ENCODE results near the gene FN3K. TPM values are rescaled to one million over a fixed set of nuclear protein-coding genes. Genes with fewer than 3 reads are reported as not detected.

FN3K gene
- total and polyA plus RNA-seq, 8 donors = 12.8 to 28.1 (median 20.5) TPM

DNA sequence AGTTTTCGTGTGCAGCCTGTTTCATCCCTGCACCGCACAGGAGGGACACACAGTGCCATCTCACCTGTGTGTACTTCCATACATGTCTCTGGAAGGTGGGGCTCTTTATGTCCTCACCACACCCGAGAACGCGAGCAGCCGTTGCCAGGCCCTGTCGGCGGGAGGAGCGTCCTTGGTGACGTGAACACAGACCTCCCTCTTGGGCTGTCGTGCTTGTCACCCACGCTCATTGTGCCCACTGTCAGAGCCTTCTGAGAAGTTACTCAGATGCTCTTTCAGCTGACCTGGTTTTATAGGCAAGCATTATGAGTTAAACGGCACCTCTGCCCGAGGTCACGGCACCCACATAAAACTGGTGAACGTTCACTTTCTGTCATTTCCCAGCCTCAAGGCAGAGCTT lies 64.2 kb downstream of the FN3K start:
- no peaks in the 10 kb centered on the region for H3K9me3 ChIP-seq
- ATAC-seq (no peak), DNase-seq (peak in 1 of 4 donors; percentile 65)
- no peaks in the 10 kb centered on the region for H3K27me3 ChIP-seq
- no peaks in the 10 kb centered on the region for H3K4me1 ChIP-seq
- no peak overlapping the region for H3K4me3 ChIP-seq
- no peak for TF ChIP-seq CTCF (IDR thresholded peaks at IDR 0.05)
- H3K27ac ChIP-seq = no peak overlapping the region
- intact Hi-C loops (cut with DNase I) = no loop called here
- H3K36me3 ChIP-seq = peaks cover 0 to 28% of the 10 kb centered on the region in 2 donors

Other genes with a start within 250 kb of the FN3K start
- 10 to 100 TPM; 50.4 to 57.0 TPM for gene FOXK2, start 215.9 kb upstream of the FN3K start, total RNA-seq
- gene FOXK2, start 215.9 kb upstream of the FN3K start, polyA plus RNA-seq (ENCODE audit: insufficient read length in 6 of 6) = 10 to 100 TPM; 31.2 to 46.3 (median 35.2) TPM
- 10 to 100 TPM; 46.8 to 64.6 TPM for gene WDR45B, start 87.2 kb upstream of the FN3K start, total RNA-seq
- gene WDR45B, start 87.2 kb upstream of the FN3K start, polyA plus RNA-seq (ENCODE audit: insufficient read length in 6 of 6) = 10 to 100 TPM; 77.0 to 93.1 (median 83.9) TPM
- gene RAB40B, start 36.9 kb upstream of the FN3K start, total RNA-seq = 10 to 100 TPM in 1 of 2 donors, 1 to 10 TPM in 1; 6.8 to 10.2 TPM
- gene RAB40B, start 36.9 kb upstream of the FN3K start, polyA plus RNA-seq (ENCODE audit: insufficient read length in 6 of 6) = 10 to 100 TPM; 18.6 to 25.7 (median 19.9) TPM
- 10 to 100 TPM; 24.7 to 30.0 TPM for gene FN3KRP, start 18.9 kb upstream of the FN3K start, total RNA-seq
- gene FN3KRP, start 18.9 kb upstream of the FN3K start, polyA plus RNA-seq (ENCODE audit: insufficient read length in 6 of 6) = 10 to 100 TPM; 43.7 to 55.6 (median 51.0) TPM
- gene TBCD, start 16.4 kb downstream of the FN3K start, total RNA-seq = 10 to 100 TPM; 87.2 to 89.6 TPM
- gene TBCD, start 16.4 kb downstream of the FN3K start, polyA plus RNA-seq (ENCODE audit: insufficient read length in 6 of 6) = 100 to 1,000 TPM in 5 of 6 donors, 10 to 100 TPM in 1; 97.8 to 133 (median 108) TPM
- 1 to 10 TPM; 1.6 to 3.4 TPM for gene ZNF750, start 104.4 kb downstream of the FN3K start, total RNA-seq
- gene ZNF750, start 104.4 kb downstream of the FN3K start, polyA plus RNA-seq (ENCODE audit: insufficient read length in 6 of 6) = under 1 TPM; 0.38 to 0.88 (median 0.60) TPM